HCT116 (cell line): ENCODE data around the gene NRIP3. TPM values are rescaled to one million over a fixed set of nuclear protein-coding genes. Genes with fewer than 3 reads are reported as not detected.

ENCODE experiments used
- ATAC-seq: fragments of 200-7000 bp; cut with Tn5 transposase; 2 replicates; pipeline ENCODE4 v1.9.1; 2020; ENCODE audit warnings: mild to moderate bottlenecking, moderate library complexity
- BruUV-seq: library from RNA; stranded (reverse); fragments of 400-500 nt; replicated peaks from 2 replicates; lab custom pipeline; 2021; lab: Mats Ljungman, UMichigan
- CTCF ChIA-PET: fragments of 300-600 bp; sonication (Branson Sonifier 250); formaldehyde crosslinking; loops from one replicate; lab custom pipeline; 2021; ENCODE audit warnings: antibody characterized with exemption; lab: Charles Lee
- POLR2A ChIA-PET: fragments of 300-600, 350-600 bp; sonication (Branson Sonifier 250); formaldehyde crosslinking; loops from one replicate; lab custom pipeline; 2021; ENCODE audit warnings: antibody characterized with exemption; lab: Charles Lee
- RAD21 ChIA-PET, 2 experiments: fragments of 300-600 bp; sonication (Branson Sonifier 250); formaldehyde crosslinking; loops; one replicate each; lab custom pipeline; 2023; ENCODE audit warnings: low total read pairs in 2 of 2; ENCODE audit not compliant: uncharacterized antibody in 2 of 2, unreplicated experiment in 2 of 2, low non-redundant PET in 1 of 2; lab: Charles Lee
- DNase-seq: peaks from one replicate; pipeline ENCODE4 v3.0.0-alpha.2; 2010; ENCODE audit warnings: low read depth, low spot score
- H2AFZ ChIP-seq: fragments of 200-600 bp; shearing (Covaris generic), sonication (generic); 2 replicates; pipeline ENCODE4 v1.6.1; 2017; ENCODE audit warnings: low read depth, mixed run types, mixed read lengths, antibody characterized with exemption, low read length; ENCODE audit not compliant: poor library complexity, severe bottlenecking
- H3K27ac ChIP-seq: 2 replicates; pipeline ENCODE4 v1.5.1; 2012; ENCODE audit warnings: low read depth, low read length
- H3K27me3 ChIP-seq: fragments of 200-600 bp; sonication (generic); 2 replicates; pipeline ENCODE4 v1.6.1; 2016; ENCODE audit warnings: mixed run types, low read length, mixed read lengths; ENCODE audit not compliant: insufficient read depth
- H3K36me3 ChIP-seq, 2 experiments: fragments of 200-500 bp in 1 of 2; fragments of 200-600 bp in 1 of 2; sonication (Bioruptor generic) in 1 of 2; sonication (generic) in 1 of 2; 2 replicates each; pipeline versions ENCODE4 v1.5.1 to v1.6.1; 2014 to 2016; ENCODE audit warnings: low read length in 2 of 2, inconsistent platforms in 1 of 2, mixed read lengths in 1 of 2, mixed run types in 1 of 2; ENCODE audit not compliant: insufficient read depth in 2 of 2, control insufficient read depth in 1 of 2
- H3K4me1 ChIP-seq, 2 experiments: fragments of 200-600 bp in 1 of 2; sonication (generic) in 1 of 2; 2 replicates each; pipeline versions ENCODE4 v1.5.1 to v1.6.1; 2012 to 2017; ENCODE audit warnings: low read length in 2 of 2, inconsistent platforms in 1 of 2, mild to moderate bottlenecking in 1 of 2, mixed read lengths in 1 of 2, mixed run types in 1 of 2, moderate library complexity in 1 of 2; ENCODE audit not compliant: insufficient read depth in 2 of 2, control insufficient read depth in 1 of 2
- H3K4me2 ChIP-seq: fragments of 200-600 bp; sonication (generic); 2 replicates; pipeline ENCODE4 v1.6.1; 2017; ENCODE audit warnings: mixed run types, low read length, mixed read lengths
- H3K4me3 ChIP-seq, 2 experiments: fragments of 200-600 bp in 1 of 2; sonication (generic) in 1 of 2; replicated peaks in 1 of 2; 2 replicates each; pipeline ENCODE4 v1.5.1; 2011 to 2016; ENCODE audit warnings: low read length in 2 of 2, control low read depth in 1 of 2, low read depth in 1 of 2, mild to moderate bottlenecking in 1 of 2, mixed read lengths in 1 of 2, mixed run types in 1 of 2
- H3K79me2 ChIP-seq: fragments of 200-600 bp; sonication (generic); 2 replicates; pipeline ENCODE4 v1.6.1; 2017; ENCODE audit warnings: mild to moderate bottlenecking, mixed run types, low read length, moderate library complexity, mixed read lengths; ENCODE audit not compliant: insufficient read depth
- H3K9ac ChIP-seq: fragments of 200-600 bp; sonication (generic); 2 replicates; pipeline ENCODE4 v1.6.1; 2016; ENCODE audit warnings: low read length, mixed read lengths
- H3K9me2 ChIP-seq: fragments of 200-600 bp; sonication (generic), shearing (Covaris generic); 2 replicates; pipeline ENCODE4 v1.6.1; 2017; ENCODE audit warnings: mixed run types, mild to moderate bottlenecking, moderate library complexity; ENCODE audit not compliant: insufficient read depth
- H3K9me3 ChIP-seq, 2 experiments: fragments of 200-500 bp in 1 of 2; fragments of 200-600 bp in 1 of 2; sonication (Bioruptor generic) in 1 of 2; sonication (generic) in 1 of 2; 2 replicates each; pipeline ENCODE4 v1.6.1; 2014 to 2017; ENCODE audit warnings: low read length in 2 of 2, mixed read lengths in 2 of 2, inconsistent platforms in 1 of 2, low read depth in 1 of 2, mild to moderate bottlenecking in 1 of 2, mixed run types in 1 of 2, moderate library complexity in 1 of 2; ENCODE audit not compliant: control insufficient read depth in 1 of 2, insufficient read depth in 1 of 2
- H4K20me1 ChIP-seq: fragments of 200-600 bp; sonication (generic), shearing (Covaris generic); 2 replicates; pipeline ENCODE4 v1.6.1; 2017; ENCODE audit warnings: mixed run types, mild to moderate bottlenecking, moderate library complexity; ENCODE audit not compliant: insufficient read depth
- CBX3 ChIP-seq: IDR thresholded peaks from 2 replicates; pipeline ENCODE4 v1.6.1; 2012; ENCODE audit warnings: low read depth
- CEBPB ChIP-seq: IDR thresholded peaks from 2 replicates; pipeline ENCODE4 v1.6.1; 2012; ENCODE audit warnings: low read depth
- ELF1 ChIP-seq: IDR thresholded peaks from 2 replicates; pipeline ENCODE4 v1.6.1; 2012; ENCODE audit warnings: low read depth, borderline replicate concordance
- EZH2 ChIP-seq: fragments of 200-600 bp; sonication (generic); IDR thresholded peaks from 2 replicates; pipeline ENCODE4 v1.6.1; 2017; ENCODE audit warnings: antibody characterized with exemption, mixed run types
- EZH2phosphoT487 ChIP-seq: fragments of 200-600 bp; IDR thresholded peaks from 2 replicates; pipeline ENCODE4 v1.6.1; 2018; ENCODE audit warnings: antibody characterized with exemption, borderline replicate concordance
- JUND ChIP-seq: IDR thresholded peaks from 2 replicates; pipeline ENCODE4 v1.6.1; 2012
- POLR2A ChIP-seq: IDR thresholded peaks from 2 replicates; pipeline ENCODE4 v1.7.0; 2011; ENCODE audit warnings: borderline replicate concordance; ENCODE audit not compliant: insufficient read depth, insufficient read length; ENCODE audit errors: extremely low read depth
- POLR2AphosphoS5 ChIP-seq: IDR thresholded peaks from 2 replicates; pipeline ENCODE4 v1.6.1; 2011; ENCODE audit warnings: mild to moderate bottlenecking, low read depth, low read length, moderate library complexity
- SIN3A ChIP-seq: IDR thresholded peaks from 2 replicates; pipeline ENCODE4 v1.6.1; 2012; ENCODE audit warnings: low read depth
- SRF ChIP-seq: IDR thresholded peaks from 2 replicates; pipeline ENCODE4 v1.6.1; 2012; ENCODE audit warnings: low read depth
- intact Hi-C: fragments of 100-400 bp; cut with micrococcal nuclease; formaldehyde crosslinking; loops from 2 replicates; pipeline ENCODE4 v1.10.0; 2022
- total RNA-seq: library from RNA; stranded (reverse); gene quantifications from one replicate; pipeline ENCODE4 v1.2.1, GENCODE V29; 2021; ENCODE audit not compliant: unreplicated experiment
- TF ChIP-seq, protein P1 (sequence below): IDR thresholded peaks from 2 replicates; pipeline ENCODE4 v1.6.1; 2011; ENCODE audit warnings: mild to moderate bottlenecking, low read length, moderate library complexity; ENCODE audit not compliant: insufficient replicate concordance; ENCODE audit errors: extremely low read depth

Gene NRIP3
- total RNA-seq, 1 experiment from 2014 or later = 0.15 TPM

DNA sequence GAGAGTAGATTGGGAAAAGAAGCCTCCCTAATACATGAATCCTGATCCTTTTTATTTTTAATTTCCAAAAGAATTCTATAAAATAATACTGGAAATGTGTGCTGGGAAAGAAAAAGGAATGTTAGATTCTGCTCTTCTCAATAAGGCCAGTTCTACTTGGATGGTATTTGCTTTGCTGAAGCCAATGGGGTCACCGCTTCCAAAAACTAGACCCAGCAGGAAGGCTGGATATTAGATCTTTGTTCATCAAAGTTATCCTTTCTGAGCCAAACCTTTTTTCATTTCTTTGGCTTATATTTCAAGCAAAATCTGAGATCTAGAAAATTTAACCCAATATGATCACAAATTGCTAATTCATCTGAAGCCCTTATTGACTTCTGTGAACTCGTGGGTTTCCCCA lies 46.2 kb upstream of the NRIP3 start:
- BruUV-seq = no TSS peak
- TF ChIP-seq POLR2AphosphoS5 (no peak), CBX3 (no peak), SIN3A (no peak), EZH2 (no peak), JUND (no peak), POLR2A (no peak), CEBPB (no peak), EZH2phosphoT487 (no peak), SRF (no peak), ELF1 (no peak)
- TF ChIP-seq, protein P1, sequence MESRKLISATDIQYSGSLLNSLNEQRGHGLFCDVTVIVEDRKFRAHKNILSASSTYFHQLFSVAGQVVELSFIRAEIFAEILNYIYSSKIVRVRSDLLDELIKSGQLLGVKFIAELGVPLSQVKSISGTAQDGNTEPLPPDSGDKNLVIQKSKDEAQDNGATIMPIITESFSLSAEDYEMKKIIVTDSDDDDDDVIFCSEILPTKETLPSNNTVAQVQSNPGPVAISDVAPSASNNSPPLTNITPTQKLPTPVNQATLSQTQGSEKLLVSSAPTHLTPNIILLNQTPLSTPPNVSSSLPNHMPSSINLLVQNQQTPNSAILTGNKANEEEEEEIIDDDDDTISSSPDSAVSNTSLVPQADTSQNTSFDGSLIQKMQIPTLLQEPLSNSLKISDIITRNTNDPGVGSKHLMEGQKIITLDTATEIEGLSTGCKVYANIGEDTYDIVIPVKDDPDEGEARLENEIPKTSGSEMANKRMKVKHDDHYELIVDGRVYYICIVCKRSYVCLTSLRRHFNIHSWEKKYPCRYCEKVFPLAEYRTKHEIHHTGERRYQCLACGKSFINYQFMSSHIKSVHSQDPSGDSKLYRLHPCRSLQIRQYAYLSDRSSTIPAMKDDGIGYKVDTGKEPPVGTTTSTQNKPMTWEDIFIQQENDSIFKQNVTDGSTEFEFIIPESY = no peak
- no peak overlapping the region for H2AFZ ChIP-seq

More for the DNA sequence above, 46.2 kb upstream of the NRIP3 start:
- ATAC-seq (no peak), DNase-seq (no peak)
- H3K4me2 ChIP-seq = no peak overlapping the region
- H3K27ac ChIP-seq = no peak overlapping the region
- no peaks in the 10 kb centered on the region for H4K20me1 ChIP-seq
- H3K9me2 ChIP-seq = no peaks in the 10 kb centered on the region
- CTCF ChIA-PET = no interaction called here
- H3K9ac ChIP-seq = no peak overlapping the region
- RAD21 ChIA-PET = no interaction called here
- intact Hi-C loops = no loop called here
- no peaks in the 10 kb centered on the region for H3K27me3 ChIP-seq
- no peaks in the 10 kb centered on the region for H3K9me3 ChIP-seq
- no peaks in the 10 kb centered on the region for H3K36me3 ChIP-seq
- no peak overlapping the region for H3K4me3 ChIP-seq
- no peaks in the 10 kb centered on the region for H3K4me1 ChIP-seq
- no peaks in the 10 kb centered on the region for H3K79me2 ChIP-seq
- POLR2A ChIA-PET = no interaction called here
